ENCODE measurements around the gene KIR2DL4.
"Not testable (repeated sequence)": the region's sequence is repeated elsewhere in the genome, so short reads cannot be mapped to it uniquely, and the experiment has no call there.

KIR2DL4 gene

GRCh38 chr19:54803410-54803809 is at the start of gene KIR2DL4:
TSS of gene KIR2DL4 (plus strand) at chr19:54803610. CDS start at chr19:54803652, 42 bp downstream.
- no peaks in the 10 kb centered on the region for H3K4me1 Mint-ChIP-seq (ENCODE audit: low read depth)
- H3K4me3 Mint-ChIP-seq, result no peak within 1 kb of the TSS
- no peak within 1 kb of the TSS for H3K27ac Mint-ChIP-seq
- H3K9me3 Mint-ChIP-seq, result no peaks in the 10 kb centered on the region
- peaks cover 6% of the 10 kb centered on the region for H3K27me3 Mint-ChIP-seq (ENCODE audit: low read depth)
- H3K36me3 Mint-ChIP-seq (ENCODE audit: low read depth), result no peaks in the 10 kb centered on the region

- H3K4me1 Mint-ChIP-seq (ENCODE audit: low read depth); H3K36me3 Mint-ChIP-seq (ENCODE audit: low read depth): not testable (repeated sequence)
Observed at GRCh38 chr19:54756204-54757110, 47.0 kb upstream of the KIR2DL4 start.

GRCh38 chr19:54758577-54758976 is 44.8 kb upstream of the KIR2DL4 start:
- not testable (repeated sequence) for H3K27ac Mint-ChIP-seq

More at GRCh38 chr19:54756204-54757110, 47.0 kb upstream of the KIR2DL4 start:
- H3K27ac Mint-ChIP-seq; H3K27me3 Mint-ChIP-seq (ENCODE audit: low read depth); H3K4me3 Mint-ChIP-seq; H3K9me3 Mint-ChIP-seq: not testable (repeated sequence)

GRCh38 chr19:54764219-54764618 is 39.2 kb upstream of the KIR2DL4 start:
- not testable (repeated sequence) for H3K27ac Mint-ChIP-seq; H3K4me1 Mint-ChIP-seq (ENCODE audit: low read depth); H3K36me3 Mint-ChIP-seq (ENCODE audit: low read depth); H3K9me3 Mint-ChIP-seq; H3K4me3 Mint-ChIP-seq; H3K27me3 Mint-ChIP-seq (ENCODE audit: low read depth)

More at GRCh38 chr19:54758577-54758976, 44.8 kb upstream of the KIR2DL4 start:
- H3K27me3 Mint-ChIP-seq (ENCODE audit: low read depth); H3K4me1 Mint-ChIP-seq (ENCODE audit: low read depth); H3K9me3 Mint-ChIP-seq; H3K36me3 Mint-ChIP-seq (ENCODE audit: low read depth); H3K4me3 Mint-ChIP-seq: not testable (repeated sequence)

GRCh38 chr19:54766464-54766863 is 36.9 kb upstream of the KIR2DL4 start:
- not testable (repeated sequence) for H3K4me1 Mint-ChIP-seq (ENCODE audit: low read depth); H3K9me3 Mint-ChIP-seq; H3K4me3 Mint-ChIP-seq; H3K27me3 Mint-ChIP-seq (ENCODE audit: low read depth); H3K27ac Mint-ChIP-seq; H3K36me3 Mint-ChIP-seq (ENCODE audit: low read depth)

- H3K27ac Mint-ChIP-seq; H3K9me3 Mint-ChIP-seq; H3K27me3 Mint-ChIP-seq (ENCODE audit: low read depth); H3K36me3 Mint-ChIP-seq (ENCODE audit: low read depth); H3K4me1 Mint-ChIP-seq (ENCODE audit: low read depth); H3K4me3 Mint-ChIP-seq: not testable (repeated sequence)
Observed at GRCh38 chr19:54769646-54770045, 33.8 kb upstream of the KIR2DL4 start, which contains the start of gene KIR2DL1. TSS of gene KIR2DL1 (plus strand) at chr19:54769793. CDS start at chr19:54769851, 58 bp downstream.

- H3K36me3 Mint-ChIP-seq (ENCODE audit: low read depth); H3K27ac Mint-ChIP-seq; H3K9me3 Mint-ChIP-seq; H3K27me3 Mint-ChIP-seq (ENCODE audit: low read depth); H3K4me1 Mint-ChIP-seq (ENCODE audit: low read depth); H3K4me3 Mint-ChIP-seq: not testable (repeated sequence)
Observed at GRCh38 chr19:54770511-54770910, 32.9 kb upstream of the KIR2DL4 start.

- not testable (repeated sequence) for H3K27ac Mint-ChIP-seq; H3K27me3 Mint-ChIP-seq (ENCODE audit: low read depth); H3K9me3 Mint-ChIP-seq; H3K4me1 Mint-ChIP-seq (ENCODE audit: low read depth); H3K36me3 Mint-ChIP-seq (ENCODE audit: low read depth); H3K4me3 Mint-ChIP-seq
Observed at GRCh38 chr19:54771018-54771960, 32.1 kb upstream of the KIR2DL4 start.

GRCh38 chr19:54772666-54773065 is 30.7 kb upstream of the KIR2DL4 start:
- H3K27ac Mint-ChIP-seq; H3K27me3 Mint-ChIP-seq (ENCODE audit: low read depth); H3K9me3 Mint-ChIP-seq; H3K36me3 Mint-ChIP-seq (ENCODE audit: low read depth); H3K4me1 Mint-ChIP-seq (ENCODE audit: low read depth); H3K4me3 Mint-ChIP-seq: not testable (repeated sequence)

- H3K27me3 Mint-ChIP-seq (ENCODE audit: low read depth); H3K36me3 Mint-ChIP-seq (ENCODE audit: low read depth); H3K4me1 Mint-ChIP-seq (ENCODE audit: low read depth); H3K27ac Mint-ChIP-seq; H3K4me3 Mint-ChIP-seq; H3K9me3 Mint-ChIP-seq: not testable (repeated sequence)
Observed at GRCh38 chr19:54775095-54775815, 28.2 kb upstream of the KIR2DL4 start.

GRCh38 chr19:54775830-54776229 is 27.6 kb upstream of the KIR2DL4 start:
- H3K9me3 Mint-ChIP-seq; H3K27me3 Mint-ChIP-seq (ENCODE audit: low read depth); H3K4me3 Mint-ChIP-seq; H3K27ac Mint-ChIP-seq; H3K4me1 Mint-ChIP-seq (ENCODE audit: low read depth); H3K36me3 Mint-ChIP-seq (ENCODE audit: low read depth): not testable (repeated sequence)

GRCh38 chr19:54777851-54778250 is 25.6 kb upstream of the KIR2DL4 start:
- H3K27me3 Mint-ChIP-seq (ENCODE audit: low read depth); H3K4me1 Mint-ChIP-seq (ENCODE audit: low read depth); H3K9me3 Mint-ChIP-seq; H3K27ac Mint-ChIP-seq; H3K4me3 Mint-ChIP-seq; H3K36me3 Mint-ChIP-seq (ENCODE audit: low read depth): not testable (repeated sequence)

- not testable (repeated sequence) for H3K36me3 Mint-ChIP-seq (ENCODE audit: low read depth); H3K27me3 Mint-ChIP-seq (ENCODE audit: low read depth); H3K4me1 Mint-ChIP-seq (ENCODE audit: low read depth); H3K4me3 Mint-ChIP-seq; H3K9me3 Mint-ChIP-seq; H3K27ac Mint-ChIP-seq
Observed at GRCh38 chr19:54778896-54779295, 24.5 kb upstream of the KIR2DL4 start.

- H3K4me1 Mint-ChIP-seq (ENCODE audit: low read depth); H3K4me3 Mint-ChIP-seq; H3K36me3 Mint-ChIP-seq (ENCODE audit: low read depth); H3K27me3 Mint-ChIP-seq (ENCODE audit: low read depth); H3K9me3 Mint-ChIP-seq; H3K27ac Mint-ChIP-seq: not testable (repeated sequence)
Observed at GRCh38 chr19:54782916-54783315, 20.5 kb upstream of the KIR2DL4 start.

Data from T-helper 1 cell treated with Interleukin-12 subunit alpha and Interleukin-12 subunit beta and Interleukin-4 antibody, amounts not matched to agents 30 μg/mL and 1 μg/mL, for 36 hours (primary cell).